Fibroblast of lung (primary cell): ENCODE results near the gene SRGAP1.

ENCODE experiments used
- EZH2 ChIP-seq: IDR thresholded peaks from 2 replicates; pipeline ENCODE4 v1.5.1; 2012; ENCODE audit warnings: low read length, control low read depth, mild to moderate bottlenecking; ENCODE audit errors: missing control alignments
- TF ChIP-seq, protein P1 (sequence below), 2 donors: IDR thresholded peaks in 1 of 2; conservative IDR thresholded peaks in 1 of 2; 1 replicate in 1 of 2; 2 replicates in 1 of 2; pipeline ENCODE4 v1.5.1; 2011 to 2012; ENCODE audit warnings: low read length in 2 of 2, control low read depth in 1 of 2, inconsistent platforms in 1 of 2, low read depth in 1 of 2, mild to moderate bottlenecking in 1 of 2

DNA sequence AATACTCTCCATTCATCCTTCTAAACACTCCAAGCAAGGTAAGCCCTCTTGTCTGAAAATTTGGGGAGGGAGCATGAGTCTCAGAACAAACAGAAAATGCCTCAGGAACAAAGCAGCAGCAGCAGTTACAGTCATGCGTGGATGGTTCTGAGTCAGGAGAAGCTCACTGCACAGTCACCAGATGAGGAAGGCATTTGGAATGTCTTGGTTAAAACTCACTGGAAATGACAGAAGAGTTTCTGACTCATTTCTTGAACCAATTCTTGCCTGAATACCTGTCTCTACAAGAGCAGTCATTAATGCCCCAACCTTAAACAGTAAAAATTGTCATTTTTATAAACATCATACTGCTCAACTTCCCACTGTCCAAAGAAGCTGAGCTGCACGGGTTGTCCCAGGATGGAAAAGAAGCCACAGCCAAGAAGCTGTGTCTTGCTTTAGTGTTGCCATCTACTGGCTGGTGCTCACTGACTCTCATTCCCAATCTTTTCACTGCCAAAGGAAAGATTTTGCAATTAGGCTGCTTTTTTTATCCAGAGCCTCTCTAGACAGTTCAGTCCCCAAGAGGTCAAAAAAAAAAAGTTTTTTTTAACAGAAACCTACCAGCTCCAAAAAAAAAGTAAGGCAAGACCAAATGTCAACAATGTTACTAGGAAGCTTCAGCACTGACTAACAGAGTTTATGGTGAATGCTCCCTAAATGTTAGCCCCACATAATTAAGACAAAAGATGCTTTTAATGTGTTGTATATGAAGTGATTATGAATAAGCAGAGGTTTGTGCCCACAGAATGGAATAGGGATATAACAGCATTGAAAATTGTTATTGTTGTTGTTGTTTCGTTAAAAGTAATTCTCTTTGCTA is 337.2 kb downstream of the SRGAP1 start:
- TF ChIP-seq, protein P1, sequence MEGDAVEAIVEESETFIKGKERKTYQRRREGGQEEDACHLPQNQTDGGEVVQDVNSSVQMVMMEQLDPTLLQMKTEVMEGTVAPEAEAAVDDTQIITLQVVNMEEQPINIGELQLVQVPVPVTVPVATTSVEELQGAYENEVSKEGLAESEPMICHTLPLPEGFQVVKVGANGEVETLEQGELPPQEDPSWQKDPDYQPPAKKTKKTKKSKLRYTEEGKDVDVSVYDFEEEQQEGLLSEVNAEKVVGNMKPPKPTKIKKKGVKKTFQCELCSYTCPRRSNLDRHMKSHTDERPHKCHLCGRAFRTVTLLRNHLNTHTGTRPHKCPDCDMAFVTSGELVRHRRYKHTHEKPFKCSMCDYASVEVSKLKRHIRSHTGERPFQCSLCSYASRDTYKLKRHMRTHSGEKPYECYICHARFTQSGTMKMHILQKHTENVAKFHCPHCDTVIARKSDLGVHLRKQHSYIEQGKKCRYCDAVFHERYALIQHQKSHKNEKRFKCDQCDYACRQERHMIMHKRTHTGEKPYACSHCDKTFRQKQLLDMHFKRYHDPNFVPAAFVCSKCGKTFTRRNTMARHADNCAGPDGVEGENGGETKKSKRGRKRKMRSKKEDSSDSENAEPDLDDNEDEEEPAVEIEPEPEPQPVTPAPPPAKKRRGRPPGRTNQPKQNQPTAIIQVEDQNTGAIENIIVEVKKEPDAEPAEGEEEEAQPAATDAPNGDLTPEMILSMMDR (conservative IDR thresholded peaks at IDR 0.05 in 1 of 2, IDR thresholded peaks at IDR 0.05 in 1 of 2; ENCODE audit: low read depth in 1 of 2, low read length in 2 of 2) = peak; percentile 62 to 77
- no peak for TF ChIP-seq EZH2
